Progenitor cell of endocrine pancreas (in vitro differentiated cells): ENCODE results near the gene PDGFB. TPM values are rescaled to one million over a fixed set of nuclear protein-coding genes. Genes with fewer than 3 reads are reported as not detected.

Experiments used
- DNase-seq: peaks from one replicate; pipeline ENCODE4 v3.0.0; 2021; ENCODE audit warnings: low spot score; ENCODE audit not compliant: unreplicated experiment
- H3K27ac Mint-ChIP-seq: 2 replicates; pipeline ENCODE4 v1.8.0; 2021; ENCODE audit warnings: mild to moderate bottlenecking, moderate library complexity, mixed read lengths
- H3K27me3 Mint-ChIP-seq: 2 replicates; pipeline ENCODE4 v1.8.0; 2021; ENCODE audit warnings: mixed read lengths
- H3K36me3 Mint-ChIP-seq: 2 replicates; pipeline ENCODE4 v1.8.0; 2022; ENCODE audit warnings: mixed read lengths; ENCODE audit not compliant: insufficient read depth
- H3K4me1 Mint-ChIP-seq: 2 replicates; pipeline ENCODE4 v1.8.0; 2021; ENCODE audit warnings: low read depth, mixed read lengths
- H3K4me3 Mint-ChIP-seq: 2 replicates; pipeline ENCODE4 v1.8.0; 2021; ENCODE audit warnings: low read depth, mild to moderate bottlenecking, moderate library complexity, mixed read lengths
- H3K9me3 Mint-ChIP-seq: 2 replicates; pipeline ENCODE4 v1.8.0; 2021; ENCODE audit warnings: low read depth, mixed read lengths
- CTCF ChIP-seq: fragments of 200-600 bp; sonication (generic); IDR thresholded peaks from one replicate; pipeline ENCODE4 v1.5.0; 2021; ENCODE audit warnings: antibody characterized with exemption, mild to moderate bottlenecking; ENCODE audit not compliant: unreplicated experiment
- total RNA-seq: library from RNA; stranded (reverse); gene quantifications from 2 replicates; pipeline ENCODE4 v1.2.1, GENCODE V29; 2021

Gene PDGFB
- total RNA-seq, 1 donor from 2014 or later, result 7.1 TPM

GRCh38 chr22:39239561-39240423 is 5.0 kb downstream of the PDGFB start:
- DNase-seq, result no peak
- peaks cover 30% of the 10 kb centered on the region for H3K4me1 Mint-ChIP-seq
- peak overlapping the region; percentile 21 for H3K27ac Mint-ChIP-seq
- no peak overlapping the region for H3K4me3 Mint-ChIP-seq
- H3K27me3 Mint-ChIP-seq, result peaks cover 12% of the 10 kb centered on the region
- no peaks in the 10 kb centered on the region for H3K9me3 Mint-ChIP-seq
- no peak for TF ChIP-seq CTCF
- no peaks in the 10 kb centered on the region for H3K36me3 Mint-ChIP-seq

GRCh38 chr22:39238966-39239505 is 5.7 kb downstream of the PDGFB start:
- Mint-ChIP-seq H3K36me3 (no peaks in the 10 kb centered on the region), H3K4me1 (peaks cover 30% of the 10 kb centered on the region), H3K27ac (no peak overlapping the region), H3K9me3 (no peaks in the 10 kb centered on the region), H3K27me3 (peaks cover 16% of the 10 kb centered on the region), H3K4me3 (no peak overlapping the region)
- no peak for DNase-seq
- no peak for TF ChIP-seq CTCF

GRCh38 chr22:39238561-39238960 is 6.2 kb downstream of the PDGFB start:
- TF ChIP-seq CTCF, result no peak
- no peaks in the 10 kb centered on the region for H3K36me3 Mint-ChIP-seq
- no peak overlapping the region for H3K27ac Mint-ChIP-seq
- H3K27me3 Mint-ChIP-seq, result peaks cover 16% of the 10 kb centered on the region
- no peaks in the 10 kb centered on the region for H3K9me3 Mint-ChIP-seq
- no peak for DNase-seq
- H3K4me3 Mint-ChIP-seq, result no peak overlapping the region
- H3K4me1 Mint-ChIP-seq, result peaks cover 29% of the 10 kb centered on the region

GRCh38 chr22:39238101-39238466 is 6.7 kb downstream of the PDGFB start:
- DNase-seq, result no peak
- H3K4me3 Mint-ChIP-seq, result no peak overlapping the region
- H3K9me3 Mint-ChIP-seq, result no peaks in the 10 kb centered on the region
- TF ChIP-seq CTCF, result no peak
- H3K27ac Mint-ChIP-seq, result no peak overlapping the region
- no peaks in the 10 kb centered on the region for H3K36me3 Mint-ChIP-seq
- H3K4me1 Mint-ChIP-seq, result peaks cover 29% of the 10 kb centered on the region
- peaks cover 16% of the 10 kb centered on the region for H3K27me3 Mint-ChIP-seq

- Mint-ChIP-seq H3K27ac (no peak overlapping the region), H3K36me3 (no peaks in the 10 kb centered on the region), H3K4me1 (peaks cover 29% of the 10 kb centered on the region), H3K9me3 (no peaks in the 10 kb centered on the region), H3K4me3 (no peak overlapping the region), H3K27me3 (peaks cover 16% of the 10 kb centered on the region)
- TF ChIP-seq CTCF, result no peak
- DNase-seq, result no peak
Observed at GRCh38 chr22:39237318-39238100, 7.3 kb downstream of the PDGFB start.
